Measurements from ENCODE around the gene ARHGAP26.

Gene ARHGAP26

DNA sequence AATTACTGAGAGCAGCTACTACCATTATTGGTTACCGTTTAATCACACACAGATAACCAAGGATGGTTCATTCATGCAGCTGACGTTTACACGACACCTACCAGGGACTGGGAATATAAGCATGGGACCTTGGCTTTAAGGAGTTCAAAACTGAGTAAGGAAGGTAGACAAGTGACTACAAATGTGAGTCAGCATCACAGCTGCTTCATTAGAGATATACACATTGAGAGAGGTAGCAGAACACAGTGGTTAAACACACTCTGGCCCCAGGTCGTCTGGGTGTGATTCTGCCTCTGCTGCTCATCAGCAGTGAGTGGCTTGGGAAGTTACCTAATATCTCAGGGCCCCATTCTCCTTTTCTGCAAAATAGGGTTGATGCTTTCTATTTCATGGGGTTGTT lies 364.7 kb downstream of the ARHGAP26 start:
- Histone ChIP-seq H3K27ac (ENCODE audit: low read depth, low read length) (no peak overlapping the region), H3K9me3 (ENCODE audit: control insufficient read depth in 1 of 2, low read length in 2 of 2) (no peaks in the 10 kb centered on the region), H3K4me3 (ENCODE audit: low read depth in 1 of 2, low read length in 2 of 2) (no peak overlapping the region), H3K36me3 (ENCODE audit: control insufficient read depth in 1 of 2, insufficient read depth in 2 of 2, low read length in 2 of 2) (peaks cover 8 to 18% of the 10 kb centered on the region in 2 donors), H3K9ac (ENCODE audit: low read depth in 1 of 2, low read length in 2 of 2) (no peak overlapping the region), H3K4me1 (ENCODE audit: control insufficient read depth in 1 of 2, insufficient read depth in 2 of 2, low read length in 2 of 2) (peaks cover 0 to 26% of the 10 kb centered on the region in 2 donors), H3K27me3 (ENCODE audit: control insufficient read depth in 1 of 2, insufficient read depth in 2 of 2, low read length in 2 of 2) (no peaks in the 10 kb centered on the region)

DNA sequence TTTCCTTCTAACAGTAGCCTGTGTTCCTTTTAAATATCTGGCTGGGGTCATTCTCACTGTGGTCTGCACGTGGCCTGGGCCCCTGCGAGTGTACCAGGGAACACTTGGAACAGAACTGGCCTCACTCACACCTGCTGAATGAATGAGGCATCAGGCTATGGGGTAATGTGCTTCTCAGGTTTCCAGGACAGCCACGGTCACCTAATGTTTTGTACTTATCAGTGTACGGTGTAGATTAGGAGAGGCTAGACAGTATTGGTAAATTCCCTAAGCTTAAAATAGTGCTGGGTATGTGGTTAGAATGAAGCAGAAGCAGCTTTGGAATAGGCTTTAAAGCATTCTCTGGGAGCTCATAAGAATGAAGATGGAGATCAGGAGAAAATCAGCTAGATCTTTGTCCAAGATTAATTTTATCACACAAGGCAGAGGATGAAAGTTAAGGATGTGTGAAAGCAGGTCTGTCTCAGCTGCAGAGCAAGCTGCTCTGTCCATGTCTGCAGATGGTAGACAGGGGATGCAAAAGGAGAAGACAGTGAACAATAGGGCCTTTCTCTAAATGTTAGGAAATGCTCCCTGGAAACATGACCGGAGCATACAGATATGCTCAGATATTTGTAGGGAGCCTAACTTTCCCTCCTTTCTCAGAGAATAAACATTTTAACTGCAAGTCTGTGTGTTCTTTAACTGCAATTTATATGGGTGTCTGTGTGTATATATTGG lies 365.8 kb downstream of the ARHGAP26 start:
- H3K4me1 ChIP-seq (ENCODE audit: control insufficient read depth in 1 of 2, insufficient read depth in 2 of 2, low read length in 2 of 2): peaks cover 4 to 37% of the 10 kb centered on the region in 2 donors
- H3K27me3 ChIP-seq (ENCODE audit: control insufficient read depth in 1 of 2, insufficient read depth in 2 of 2, low read length in 2 of 2): no peaks in the 10 kb centered on the region
- no peak overlapping the region for H3K4me3 ChIP-seq (ENCODE audit: low read depth in 1 of 2, low read length in 2 of 2)
- no peaks in the 10 kb centered on the region for H3K9me3 ChIP-seq (ENCODE audit: control insufficient read depth in 1 of 2, low read length in 2 of 2)
- H3K27ac ChIP-seq (ENCODE audit: low read depth, low read length): no peak overlapping the region
- peaks cover 8 to 18% of the 10 kb centered on the region in 2 donors for H3K36me3 ChIP-seq (ENCODE audit: control insufficient read depth in 1 of 2, insufficient read depth in 2 of 2, low read length in 2 of 2)
- H3K9ac ChIP-seq (ENCODE audit: low read depth in 1 of 2, low read length in 2 of 2): no peak overlapping the region

DNA sequence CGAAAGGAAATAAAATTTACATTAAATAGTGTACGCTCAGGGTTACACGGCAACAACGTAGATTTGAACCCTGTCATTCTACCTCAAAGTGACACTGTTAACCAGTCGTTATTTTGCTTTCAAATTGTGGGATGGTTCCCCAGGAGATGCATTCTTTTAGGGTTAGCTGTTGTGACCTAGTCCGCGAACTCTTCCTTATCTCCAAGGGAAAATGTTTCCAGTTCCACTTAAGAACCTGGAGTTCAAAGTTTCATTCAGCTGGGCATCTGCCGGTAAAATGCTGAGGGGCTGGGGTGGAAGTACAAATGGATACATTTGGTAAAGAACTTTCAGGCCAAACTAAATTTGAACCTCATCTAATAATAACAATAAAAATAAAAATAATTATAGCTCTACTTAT lies 368.7 kb downstream of the ARHGAP26 start:
- Histone ChIP-seq H3K4me3 (ENCODE audit: low read depth in 1 of 2, low read length in 2 of 2) (no peak overlapping the region), H3K9ac (ENCODE audit: low read depth in 1 of 2, low read length in 2 of 2) (no peak overlapping the region), H3K27ac (ENCODE audit: low read depth, low read length) (no peak overlapping the region), H3K4me1 (ENCODE audit: control insufficient read depth in 1 of 2, insufficient read depth in 2 of 2, low read length in 2 of 2) (peaks cover 7 to 40% of the 10 kb centered on the region in 2 donors), H3K27me3 (ENCODE audit: control insufficient read depth in 1 of 2, insufficient read depth in 2 of 2, low read length in 2 of 2) (no peaks in the 10 kb centered on the region), H3K9me3 (ENCODE audit: control insufficient read depth in 1 of 2, low read length in 2 of 2) (no peaks in the 10 kb centered on the region), H3K36me3 (ENCODE audit: control insufficient read depth in 1 of 2, insufficient read depth in 2 of 2, low read length in 2 of 2) (peaks cover 6 to 16% of the 10 kb centered on the region in 2 donors)

DNA sequence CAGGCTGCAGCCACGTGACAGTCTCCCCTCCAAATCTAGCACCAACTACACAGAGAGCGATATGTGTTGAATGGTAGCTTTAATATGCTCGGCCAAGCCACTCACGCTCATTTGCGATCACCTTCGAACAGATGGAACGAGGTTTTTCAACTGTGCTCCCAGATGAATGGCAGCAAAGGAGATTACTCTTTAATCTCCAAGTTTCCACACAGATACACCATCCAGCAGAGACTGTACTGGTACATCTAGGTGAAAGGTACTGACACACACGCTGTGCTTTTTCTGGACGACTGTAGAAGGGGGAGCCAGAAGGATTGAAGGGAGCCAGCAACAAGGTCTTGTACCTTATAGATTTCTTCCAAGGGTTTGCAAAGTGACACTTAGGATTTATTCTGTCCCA lies 369.4 kb downstream of the ARHGAP26 start:
- Histone ChIP-seq H3K27me3 (ENCODE audit: control insufficient read depth in 1 of 2, insufficient read depth in 2 of 2, low read length in 2 of 2) (no peaks in the 10 kb centered on the region), H3K4me1 (ENCODE audit: control insufficient read depth in 1 of 2, insufficient read depth in 2 of 2, low read length in 2 of 2) (peaks cover 7 to 40% of the 10 kb centered on the region in 2 donors), H3K4me3 (ENCODE audit: low read depth in 1 of 2, low read length in 2 of 2) (no peak overlapping the region), H3K9me3 (ENCODE audit: control insufficient read depth in 1 of 2, low read length in 2 of 2) (no peaks in the 10 kb centered on the region), H3K36me3 (ENCODE audit: control insufficient read depth in 1 of 2, insufficient read depth in 2 of 2, low read length in 2 of 2) (peaks cover 4 to 11% of the 10 kb centered on the region in 2 donors), H3K9ac (ENCODE audit: low read depth in 1 of 2, low read length in 2 of 2) (no peak overlapping the region), H3K27ac (ENCODE audit: low read depth, low read length) (no peak overlapping the region)

DNA sequence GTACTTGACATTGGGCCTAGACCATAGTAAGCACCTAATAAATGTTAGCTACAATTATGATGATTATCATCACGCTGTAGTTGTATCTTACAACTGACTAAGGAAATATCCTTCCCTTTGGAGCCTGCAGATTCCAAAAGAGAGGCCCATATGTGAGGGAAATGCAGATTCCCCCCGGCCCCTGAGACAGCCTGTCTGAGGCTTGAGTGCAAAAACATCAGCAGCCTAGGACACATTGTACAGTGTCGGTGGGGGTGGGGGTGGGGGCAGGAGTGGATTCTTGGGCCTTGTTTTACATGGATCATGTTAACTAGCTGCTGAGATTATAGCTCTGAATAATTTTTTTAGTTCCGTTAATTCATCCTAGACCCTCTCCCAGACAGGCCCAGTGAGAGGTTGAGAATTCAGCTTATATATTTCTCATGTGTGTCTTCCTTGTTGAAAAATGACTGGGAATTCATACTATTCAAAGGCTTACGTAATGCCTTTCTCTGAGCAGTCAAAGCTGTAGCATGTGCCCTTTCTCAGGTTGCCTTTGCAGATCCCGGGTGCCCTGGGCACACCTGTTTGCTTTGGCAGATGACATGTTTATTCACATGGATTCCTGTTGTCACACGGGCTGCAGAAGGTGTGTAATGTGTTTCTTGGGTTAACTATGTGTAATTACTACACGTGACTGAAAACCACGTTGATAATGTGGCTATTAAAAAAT lies 370.5 kb downstream of the ARHGAP26 start:
- Histone ChIP-seq H3K9ac (ENCODE audit: low read depth in 1 of 2, low read length in 2 of 2) (no peak overlapping the region), H3K9me3 (ENCODE audit: control insufficient read depth in 1 of 2, low read length in 2 of 2) (no peaks in the 10 kb centered on the region), H3K27ac (ENCODE audit: low read depth, low read length) (no peak overlapping the region), H3K36me3 (ENCODE audit: control insufficient read depth in 1 of 2, insufficient read depth in 2 of 2, low read length in 2 of 2) (peaks cover 4% of the 10 kb centered on the region in 2 donors), H3K4me3 (ENCODE audit: low read depth in 1 of 2, low read length in 2 of 2) (no peak overlapping the region), H3K4me1 (ENCODE audit: control insufficient read depth in 1 of 2, insufficient read depth in 2 of 2, low read length in 2 of 2) (peaks cover 7 to 36% of the 10 kb centered on the region in 2 donors), H3K27me3 (ENCODE audit: control insufficient read depth in 1 of 2, insufficient read depth in 2 of 2, low read length in 2 of 2) (no peaks in the 10 kb centered on the region)

DNA sequence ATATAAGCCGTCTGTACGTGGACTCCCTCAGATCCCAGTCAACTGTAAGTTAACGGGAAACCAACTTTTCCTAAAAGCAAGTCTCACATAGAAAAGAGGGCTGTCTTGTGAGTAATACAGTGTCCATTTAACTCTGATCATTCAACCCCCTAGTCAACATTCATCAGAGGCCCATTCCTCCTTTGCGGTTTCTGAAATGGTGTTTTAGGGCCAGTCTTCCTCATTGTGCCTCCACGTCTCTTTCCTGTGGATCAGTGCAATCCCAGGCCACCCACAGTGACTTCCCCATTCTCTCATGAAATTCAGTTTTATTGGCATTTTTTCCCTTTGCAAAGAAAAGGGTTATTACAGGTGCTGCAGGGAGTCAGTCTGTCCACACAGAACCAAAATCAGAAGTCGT lies 371.5 kb downstream of the ARHGAP26 start:
- Histone ChIP-seq H3K36me3 (ENCODE audit: control insufficient read depth in 1 of 2, insufficient read depth in 2 of 2, low read length in 2 of 2) (peaks cover 0 to 4% of the 10 kb centered on the region in 2 donors), H3K27me3 (ENCODE audit: control insufficient read depth in 1 of 2, insufficient read depth in 2 of 2, low read length in 2 of 2) (no peaks in the 10 kb centered on the region), H3K4me1 (ENCODE audit: control insufficient read depth in 1 of 2, insufficient read depth in 2 of 2, low read length in 2 of 2) (peaks cover 7 to 31% of the 10 kb centered on the region in 2 donors), H3K9ac (ENCODE audit: low read depth in 1 of 2, low read length in 2 of 2) (no peak overlapping the region), H3K4me3 (ENCODE audit: low read depth in 1 of 2, low read length in 2 of 2) (no peak overlapping the region), H3K27ac (ENCODE audit: low read depth, low read length) (no peak overlapping the region), H3K9me3 (ENCODE audit: control insufficient read depth in 1 of 2, low read length in 2 of 2) (no peaks in the 10 kb centered on the region)

DNA sequence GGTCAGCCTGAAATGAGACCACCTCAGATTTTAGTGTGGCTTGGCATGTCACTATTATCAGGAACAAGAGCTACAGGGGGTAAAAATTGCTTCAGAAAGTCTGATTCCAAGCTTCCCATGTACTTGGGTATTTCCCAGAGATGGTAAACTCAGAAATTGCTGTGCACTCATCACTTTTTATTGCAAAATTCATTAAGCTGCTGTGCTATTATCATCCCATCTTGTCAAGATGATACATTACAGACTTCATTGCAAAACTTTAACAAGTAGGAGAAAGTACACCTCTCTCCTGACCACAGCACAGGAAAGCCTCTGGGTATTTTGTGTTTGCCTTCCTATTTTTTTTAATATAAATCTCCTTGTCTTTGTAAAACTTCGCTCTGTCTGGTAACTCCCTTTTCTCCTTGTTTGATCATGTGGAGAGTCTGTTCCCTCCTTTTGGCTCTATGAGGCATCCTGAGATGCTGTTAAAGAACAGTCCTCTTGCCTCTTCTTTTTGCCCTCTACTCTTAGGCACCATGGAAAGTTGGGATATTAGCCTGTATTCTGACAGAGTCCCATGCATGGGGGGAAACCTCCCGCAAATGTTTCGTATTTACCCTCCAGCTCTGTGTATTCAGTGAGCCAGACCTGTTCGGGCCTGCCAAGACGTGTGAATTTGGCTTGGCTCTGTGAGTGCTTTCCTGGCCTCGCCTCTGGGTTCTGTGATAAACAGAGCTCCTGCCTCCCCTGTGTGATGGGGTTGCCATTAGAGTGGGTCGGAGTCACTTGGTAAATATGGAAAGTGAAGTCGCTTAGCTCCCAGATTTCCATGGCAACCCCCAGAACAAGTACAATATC lies 372.6 kb downstream of the ARHGAP26 start:
- H3K4me1 ChIP-seq (ENCODE audit: control insufficient read depth in 1 of 2, insufficient read depth in 2 of 2, low read length in 2 of 2): peaks cover 7 to 29% of the 10 kb centered on the region in 2 donors
- H3K27ac ChIP-seq (ENCODE audit: low read depth, low read length): no peak overlapping the region

DNA sequence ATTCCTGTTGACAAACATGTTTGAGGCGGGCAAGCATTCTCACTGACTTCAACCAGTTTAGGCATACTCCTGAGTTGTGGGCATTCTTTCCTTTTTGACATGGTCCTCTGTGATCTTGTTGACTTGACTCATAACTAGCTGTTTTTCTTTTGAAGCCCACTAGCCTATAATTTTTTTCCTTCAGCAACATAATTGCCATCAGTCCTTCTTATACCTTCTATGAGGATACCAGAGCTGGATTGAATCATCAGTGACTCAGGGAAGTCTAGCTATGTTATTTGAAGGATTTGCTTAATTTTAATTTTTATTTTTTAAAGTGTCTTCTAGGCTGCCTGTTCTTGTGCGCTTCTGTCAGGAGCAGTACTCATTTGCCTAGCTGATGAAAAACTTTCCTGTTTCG lies 373.8 kb downstream of the ARHGAP26 start:
- H3K4me1 ChIP-seq (ENCODE audit: control insufficient read depth in 1 of 2, insufficient read depth in 2 of 2, low read length in 2 of 2): peaks cover 7 to 21% of the 10 kb centered on the region in 2 donors
- no peaks in the 10 kb centered on the region for H3K9me3 ChIP-seq (ENCODE audit: control insufficient read depth in 1 of 2, low read length in 2 of 2)
- H3K27me3 ChIP-seq (ENCODE audit: control insufficient read depth in 1 of 2, insufficient read depth in 2 of 2, low read length in 2 of 2): no peaks in the 10 kb centered on the region
- no peak overlapping the region for H3K4me3 ChIP-seq (ENCODE audit: low read depth in 1 of 2, low read length in 2 of 2)
- H3K36me3 ChIP-seq (ENCODE audit: control insufficient read depth in 1 of 2, insufficient read depth in 2 of 2, low read length in 2 of 2): peaks cover 8% of the 10 kb centered on the region in 2 donors
- H3K9ac ChIP-seq (ENCODE audit: low read depth in 1 of 2, low read length in 2 of 2): no peak overlapping the region
- no peak overlapping the region for H3K27ac ChIP-seq (ENCODE audit: low read depth, low read length)

More for the DNA sequence above, 372.6 kb downstream of the ARHGAP26 start:
- Histone ChIP-seq H3K9ac (ENCODE audit: low read depth in 1 of 2, low read length in 2 of 2) (no peak overlapping the region), H3K4me3 (ENCODE audit: low read depth in 1 of 2, low read length in 2 of 2) (no peak overlapping the region), H3K36me3 (ENCODE audit: control insufficient read depth in 1 of 2, insufficient read depth in 2 of 2, low read length in 2 of 2) (peaks cover 4 to 8% of the 10 kb centered on the region in 2 donors), H3K9me3 (ENCODE audit: control insufficient read depth in 1 of 2, low read length in 2 of 2) (no peaks in the 10 kb centered on the region), H3K27me3 (ENCODE audit: control insufficient read depth in 1 of 2, insufficient read depth in 2 of 2, low read length in 2 of 2) (no peaks in the 10 kb centered on the region)

DNA sequence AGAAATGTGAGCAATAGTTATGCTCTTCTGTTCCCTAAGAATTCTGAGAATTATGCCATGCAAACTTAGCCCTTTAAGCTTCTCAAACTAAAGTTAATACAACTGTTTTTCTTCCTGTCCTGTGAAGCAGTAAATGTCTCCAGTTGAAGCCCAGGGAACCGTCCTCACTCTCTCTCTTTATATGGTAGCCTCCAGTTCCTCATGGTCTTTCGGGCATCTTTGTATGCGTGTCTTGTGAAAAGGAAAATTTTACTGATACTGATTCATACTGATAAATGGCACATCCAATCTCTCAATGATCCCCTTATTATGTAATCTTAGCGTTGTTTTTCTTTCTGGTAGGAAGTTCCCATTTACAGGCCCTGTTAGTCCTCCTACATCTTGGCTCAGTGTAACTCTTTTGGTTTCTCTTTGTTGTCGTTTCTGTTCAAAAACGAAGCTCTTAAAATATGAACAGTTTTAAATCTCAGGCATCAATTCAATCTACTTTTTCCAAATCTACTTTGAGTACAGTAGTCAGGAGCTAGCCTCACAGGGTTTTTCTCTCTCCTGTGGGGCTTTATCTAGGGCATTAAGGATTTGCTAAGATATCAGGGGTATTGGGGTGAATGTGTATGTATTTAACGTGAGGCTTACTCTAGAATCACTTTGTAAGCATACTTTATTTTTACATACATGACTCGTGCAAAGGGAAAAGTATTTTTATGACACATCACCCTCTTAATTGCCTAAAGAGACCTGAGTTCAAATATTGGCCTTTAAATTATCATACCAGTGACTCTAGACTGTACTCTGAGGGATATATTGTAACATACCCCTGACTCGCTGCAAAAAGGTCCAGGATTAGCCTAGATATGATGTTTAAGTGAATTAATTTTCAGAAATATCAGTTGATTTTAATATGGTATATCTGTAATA lies 375.3 kb downstream of the ARHGAP26 start:
- no peak overlapping the region for H3K27ac ChIP-seq (ENCODE audit: low read depth, low read length)
- H3K9me3 ChIP-seq (ENCODE audit: control insufficient read depth in 1 of 2, low read length in 2 of 2): no peaks in the 10 kb centered on the region
- H3K9ac ChIP-seq (ENCODE audit: low read depth in 1 of 2, low read length in 2 of 2): no peak overlapping the region
- H3K27me3 ChIP-seq (ENCODE audit: control insufficient read depth in 1 of 2, insufficient read depth in 2 of 2, low read length in 2 of 2): no peaks in the 10 kb centered on the region
- H3K4me3 ChIP-seq (ENCODE audit: low read depth in 1 of 2, low read length in 2 of 2): no peak overlapping the region
- peaks cover 8 to 14% of the 10 kb centered on the region in 2 donors for H3K36me3 ChIP-seq (ENCODE audit: control insufficient read depth in 1 of 2, insufficient read depth in 2 of 2, low read length in 2 of 2)
- peaks cover 7 to 8% of the 10 kb centered on the region in 2 donors for H3K4me1 ChIP-seq (ENCODE audit: control insufficient read depth in 1 of 2, insufficient read depth in 2 of 2, low read length in 2 of 2)

Data from duodenal mucosa (tissue), 2 donors.